Measurements from ENCODE around the gene ANKDD1A.

DNA sequence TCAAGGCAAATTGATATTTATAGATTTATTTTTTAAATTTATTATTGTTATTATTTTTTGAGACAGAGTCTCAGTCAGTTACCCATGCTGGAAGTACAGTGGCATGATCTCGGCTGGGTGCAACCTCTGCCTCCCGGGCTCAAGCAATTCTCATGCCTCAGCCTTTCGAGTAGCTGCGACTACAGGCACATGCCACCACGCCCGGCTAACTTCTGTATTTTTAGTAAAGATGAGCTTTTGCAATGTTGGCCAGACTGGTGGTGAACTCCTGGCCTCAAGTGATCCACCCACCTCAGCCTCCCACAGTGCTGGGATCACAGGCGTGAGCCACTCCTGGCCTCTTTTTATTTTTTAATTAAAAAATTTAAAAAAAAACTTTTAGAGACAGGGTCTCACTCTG is 59.0 kb downstream of the ANKDD1A start:
- TF ChIP-seq CTCF (conservative IDR thresholded peaks at IDR 0.05) = no peak
- no peak for TF ChIP-seq ZFX (IDR thresholded peaks at IDR 0.05)

All from C4-2B (cell line).